BJ (cell line): ENCODE data around the gene MFSD12. TPM values are rescaled to one million over a fixed set of nuclear protein-coding genes. Genes with fewer than 3 reads are reported as not detected.

Source experiments
- CTCF ChIA-PET: fragments of 350-600 bp; formaldehyde crosslinking; extraction: SDS; loops from one replicate; lab custom pipeline; 2021; ENCODE audit warnings: antibody characterized with exemption, inconsistent platforms; lab: Yijun Ruan, JAX
- POLR2A ChIA-PET: fragments of 300-600 bp; sonication (Branson Sonifier 250); formaldehyde crosslinking; extraction: SDS; loops from one replicate; lab custom pipeline; 2021; ENCODE audit warnings: antibody characterized with exemption; lab: Charles Lee
- DNase-seq: peaks from one replicate; pipeline ENCODE4 v3.0.0-alpha.2; 2011; ENCODE audit warnings: low read depth
- H3K27me3 ChIP-seq: 2 replicates; pipeline ENCODE4 v1.6.0; 2011; ENCODE audit warnings: low read length; ENCODE audit not compliant: control insufficient read depth, insufficient read depth
- H3K36me3 ChIP-seq: 2 replicates; pipeline ENCODE4 v1.5.1; 2011; ENCODE audit warnings: low read length; ENCODE audit not compliant: control insufficient read depth, insufficient read depth
- H3K4me3 ChIP-seq: 2 replicates; pipeline ENCODE4 v1.5.1; 2011; ENCODE audit warnings: low read depth, mild to moderate bottlenecking, control low read depth, low read length
- polyA plus RNA-seq: library from polyadenylated mRNA; depleted of rRNA; stranded (reverse); fragments of >200 nt; gene quantifications from 2 replicates; pipeline ENCODE4 v1.2.3, GENCODE V29; 2011
- TF ChIP-seq, protein P1 (sequence below): IDR thresholded peaks from 2 replicates; pipeline ENCODE4 v1.5.1; 2011; ENCODE audit warnings: low read depth, mild to moderate bottlenecking, control low read depth, inconsistent platforms, low read length, moderate library complexity; ENCODE audit not compliant: insufficient read depth

The MFSD12 gene
- polyA plus RNA-seq, 1 experiment = 54.7 TPM

DNA sequence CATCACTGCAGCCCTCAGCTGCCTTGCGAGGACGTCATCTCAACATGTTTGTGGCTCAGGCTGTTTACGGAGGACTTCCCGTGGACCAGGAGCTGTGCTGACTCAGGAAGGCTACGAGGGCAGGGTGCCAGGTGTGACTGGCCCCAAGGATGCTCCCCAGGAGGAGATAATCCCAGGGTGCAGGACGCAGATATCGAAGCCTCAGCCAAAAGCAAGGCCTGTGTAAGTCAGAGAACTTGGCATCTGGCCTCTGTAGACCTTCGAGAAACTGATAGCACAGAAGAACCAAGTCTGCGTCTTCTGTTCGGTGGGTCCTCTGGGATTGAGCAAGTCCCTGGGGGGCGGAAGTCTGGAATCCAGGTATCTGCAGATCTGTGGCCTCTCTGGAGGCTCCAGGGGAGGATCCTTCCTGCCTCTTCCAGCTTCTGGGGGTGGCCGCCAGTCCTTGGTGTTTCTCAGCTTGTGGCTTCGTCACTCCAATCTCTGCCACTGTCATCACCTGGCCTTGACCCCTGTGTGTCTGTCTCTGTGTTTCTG is 54.3 kb downstream of the MFSD12 start:
- ChIA-PET CTCF (interaction anchor here (0.5 to 1.2 kb wide), 5 partner anchors 20 to 537 kb away, joined by 3 to 4 read pairs (median 3); partner anchors contain the start of genes SMIM44 and TEKTIP1), POLR2A (no interaction called here)
- TF ChIP-seq, protein P1, sequence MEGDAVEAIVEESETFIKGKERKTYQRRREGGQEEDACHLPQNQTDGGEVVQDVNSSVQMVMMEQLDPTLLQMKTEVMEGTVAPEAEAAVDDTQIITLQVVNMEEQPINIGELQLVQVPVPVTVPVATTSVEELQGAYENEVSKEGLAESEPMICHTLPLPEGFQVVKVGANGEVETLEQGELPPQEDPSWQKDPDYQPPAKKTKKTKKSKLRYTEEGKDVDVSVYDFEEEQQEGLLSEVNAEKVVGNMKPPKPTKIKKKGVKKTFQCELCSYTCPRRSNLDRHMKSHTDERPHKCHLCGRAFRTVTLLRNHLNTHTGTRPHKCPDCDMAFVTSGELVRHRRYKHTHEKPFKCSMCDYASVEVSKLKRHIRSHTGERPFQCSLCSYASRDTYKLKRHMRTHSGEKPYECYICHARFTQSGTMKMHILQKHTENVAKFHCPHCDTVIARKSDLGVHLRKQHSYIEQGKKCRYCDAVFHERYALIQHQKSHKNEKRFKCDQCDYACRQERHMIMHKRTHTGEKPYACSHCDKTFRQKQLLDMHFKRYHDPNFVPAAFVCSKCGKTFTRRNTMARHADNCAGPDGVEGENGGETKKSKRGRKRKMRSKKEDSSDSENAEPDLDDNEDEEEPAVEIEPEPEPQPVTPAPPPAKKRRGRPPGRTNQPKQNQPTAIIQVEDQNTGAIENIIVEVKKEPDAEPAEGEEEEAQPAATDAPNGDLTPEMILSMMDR = no peak
- no peaks in the 10 kb centered on the region for H3K36me3 ChIP-seq
- no peaks in the 10 kb centered on the region for H3K27me3 ChIP-seq
- no peak overlapping the region for H3K4me3 ChIP-seq
- no peak for DNase-seq

DNA sequence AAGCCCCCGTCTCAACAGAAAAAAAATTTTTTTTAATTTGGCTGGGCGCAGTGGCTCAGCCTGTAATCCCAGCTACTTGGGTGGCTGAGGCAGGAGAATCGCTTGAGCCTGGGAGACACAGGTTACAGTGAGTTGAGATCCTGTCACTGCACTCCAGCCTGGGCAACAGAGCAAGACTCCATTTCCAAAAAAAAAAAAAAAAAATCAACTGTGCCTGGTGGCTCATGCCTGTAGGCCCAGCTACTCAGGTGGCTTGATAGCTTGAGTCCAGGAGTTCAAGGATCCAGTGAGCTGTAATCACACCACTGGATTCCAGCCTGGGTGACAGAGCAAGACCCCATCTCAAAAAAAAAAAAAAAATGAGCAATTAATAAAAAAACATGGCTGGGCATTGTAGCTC is 55.6 kb downstream of the MFSD12 start:
- ChIA-PET CTCF (interaction anchor here (0.6 to 2.1 kb wide), 5 partner anchors 14 to 582 kb away, joined by 3 to 10 read pairs (median 5); partner anchors contain the start of gene TEKTIP1), POLR2A (no interaction called here)
- Histone ChIP-seq H3K4me3 (no peak overlapping the region), H3K36me3 (no peaks in the 10 kb centered on the region), H3K27me3 (no peaks in the 10 kb centered on the region)
- DNase-seq = no peak
- TF ChIP-seq, protein P1 = no peak

DNA sequence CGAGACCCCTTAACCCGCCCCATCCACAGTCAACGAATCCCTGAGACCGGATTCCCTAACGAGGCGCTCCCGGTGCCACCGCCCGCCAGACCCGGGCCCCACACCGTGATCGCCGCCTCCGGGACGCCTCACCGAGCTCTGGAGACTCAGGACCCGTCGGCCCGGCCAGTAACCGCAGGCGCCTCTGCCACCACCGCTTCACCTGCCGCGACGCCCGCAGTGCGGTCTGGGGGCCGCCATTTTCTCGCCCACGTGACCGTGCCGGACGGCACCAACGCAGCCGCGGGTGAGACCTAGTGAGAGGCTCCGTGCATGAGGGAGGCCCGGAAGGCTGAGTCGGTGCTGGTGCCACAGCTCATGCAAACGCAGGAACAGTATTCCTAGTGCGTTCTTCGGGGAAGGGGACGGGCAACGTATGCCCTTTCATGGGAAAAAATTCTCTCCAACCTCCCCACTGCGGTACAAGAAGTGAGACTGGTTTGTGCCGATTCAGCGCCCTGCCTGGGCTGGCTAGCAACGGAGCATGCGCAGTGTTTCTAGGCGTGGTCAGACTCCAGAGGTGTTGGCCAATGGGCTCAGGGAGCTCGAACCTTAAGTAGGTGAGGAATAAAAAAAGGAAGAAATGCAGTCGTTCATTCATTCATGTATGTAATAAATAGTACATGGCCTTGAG is 56.8 kb downstream of the MFSD12 start, which contains the start of gene DOHH:
DOHH (minus strand) TSS at position 246 of the 673 bp plus-strand sequence. CDS start 3,860 bp downstream, outside the sequence.
- POLR2A ChIA-PET = interaction anchor here (0.5 kb wide), 1 partner anchor 167 kb away, joined by 19 read pairs; no protein-coding TSS in a partner anchor
- H3K36me3 ChIP-seq = peaks cover 5% of the 10 kb centered on the region
- peak within 1 kb of the TSS; percentile 80 for H3K4me3 ChIP-seq
- TF ChIP-seq, protein P1 = no peak
- no peaks in the 10 kb centered on the region for H3K27me3 ChIP-seq
- DNase-seq = peak; percentile 77
- CTCF ChIA-PET = interaction anchor here (1.8 to 2.1 kb wide), 3 partner anchors 13 to 28 kb away, joined by 5 to 10 read pairs (median 8); no protein-coding TSS in a partner anchor

DNA sequence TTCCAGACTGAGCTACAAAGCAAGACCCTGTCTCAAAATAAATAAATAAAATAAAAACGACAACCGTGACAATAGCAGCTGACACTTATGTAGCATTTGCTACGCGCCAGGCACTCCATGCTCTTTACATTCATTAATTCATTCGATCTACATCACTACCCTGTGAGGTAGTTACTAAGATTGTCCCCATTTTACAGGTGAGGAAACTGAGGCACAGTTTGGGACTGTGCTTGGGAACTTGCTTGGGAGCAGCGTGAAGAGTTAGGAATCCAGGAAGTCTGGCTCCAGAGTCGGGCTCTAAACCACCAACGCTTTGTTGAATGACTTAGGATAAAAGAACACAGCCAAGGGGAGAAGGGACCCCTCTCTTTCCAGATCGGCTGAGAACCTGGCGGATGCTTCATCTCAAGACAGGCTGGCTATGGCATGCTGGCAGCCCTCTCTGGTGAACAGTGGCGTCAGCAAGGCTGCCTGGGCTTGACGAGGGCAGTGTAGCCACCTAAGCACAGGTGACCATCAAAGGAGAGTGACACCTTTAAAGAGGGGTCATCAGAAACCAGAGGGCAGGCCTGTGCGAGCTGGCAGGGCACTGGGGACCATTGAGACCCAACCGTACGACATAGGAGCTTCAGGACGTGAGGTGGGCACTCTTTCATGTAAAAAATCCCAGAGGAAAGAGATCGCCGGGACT is 57.5 kb downstream of the MFSD12 start:
- TF ChIP-seq, protein P1 = no peak
- H3K27me3 ChIP-seq = no peaks in the 10 kb centered on the region
- H3K4me3 ChIP-seq = peak overlapping the region; percentile 80
- POLR2A ChIA-PET = no interaction called here
- CTCF ChIA-PET = interaction anchor here (0.9 to 2.1 kb wide), 3 partner anchors 12 to 194 kb away, joined by 3 to 10 read pairs (median 8); no protein-coding TSS in a partner anchor
- no peak for DNase-seq
- H3K36me3 ChIP-seq = peaks cover 7% of the 10 kb centered on the region
